H1 (cell line): ENCODE results near the gene FASN. TPM values are rescaled to one million over a fixed set of nuclear protein-coding genes. Genes with fewer than 3 reads are reported as not detected.

ENCODE experiments used
- CTCF ChIA-PET: fragments of 300-600 bp; sonication (Branson Sonifier 250); formaldehyde crosslinking; loops from one replicate; lab custom pipeline; 2021; ENCODE audit not compliant: partially characterized antibody; lab: Charles Lee
- POLR2A ChIA-PET: fragments of 300-600 bp; sonication (Branson Sonifier 250); formaldehyde crosslinking; loops from one replicate; lab custom pipeline; 2021; ENCODE audit warnings: inconsistent platforms; ENCODE audit not compliant: partially characterized antibody; lab: Charles Lee
- DNase-seq, 2 experiments: peaks; one replicate each; pipeline versions ENCODE4 v3.0.0 to v3.0.0-alpha.2; 2010 to 2022; ENCODE audit warnings: low spot score in 2 of 2, low read depth in 1 of 2, mixed read lengths in 1 of 2
- FAIRE-seq: peaks from 2 replicates; lab custom pipeline; 2011; peaks lifted over from hg19 to GRCh38; lab: Jason Lieb, UNC
- H2AFZ ChIP-seq: 2 replicates; pipeline ENCODE4 v1.8.1; 2012; ENCODE audit warnings: low read length, inconsistent platforms
- H2AK5ac ChIP-seq: 2 replicates; pipeline ENCODE4 v1.6.1; 2013; ENCODE audit warnings: low read depth, low read length
- H2BK120ac ChIP-seq: replicated peaks from 2 replicates; pipeline ENCODE3; 2013; ENCODE audit warnings: low read depth, low read length, inconsistent platforms
- H2BK12ac ChIP-seq: 2 replicates; pipeline ENCODE4 v1.6.1; 2013; ENCODE audit warnings: low read depth, low read length
- H2BK15ac ChIP-seq: 2 replicates; pipeline ENCODE4 v1.6.1; 2013; ENCODE audit warnings: low read length
- H2BK20ac ChIP-seq: 2 replicates; pipeline ENCODE4 v1.6.1; 2013; ENCODE audit warnings: low read length
- H2BK5ac ChIP-seq: 2 replicates; pipeline ENCODE4 v1.6.1; 2013; ENCODE audit warnings: low read depth, low read length
- H3K14ac ChIP-seq: 2 replicates; pipeline ENCODE4 v1.6.1; 2013; ENCODE audit warnings: inconsistent platforms; ENCODE audit not compliant: insufficient read length
- H3K18ac ChIP-seq: 2 replicates; pipeline ENCODE4 v1.6.1; 2013; ENCODE audit warnings: low read length; ENCODE audit errors: extremely low read depth
- H3K23ac ChIP-seq: 2 replicates; pipeline ENCODE4 v1.6.1; 2013; ENCODE audit warnings: inconsistent platforms; ENCODE audit not compliant: insufficient read length
- H3K23me2 ChIP-seq: 2 replicates; pipeline ENCODE4 v1.6.1; 2013; ENCODE audit warnings: low read depth, low read length
- H3K27ac ChIP-seq: 2 replicates; pipeline ENCODE4 v1.6.1; 2011; ENCODE audit warnings: low read depth, low read length, inconsistent platforms
- H3K27me3 ChIP-seq, 4 experiments: replicated peaks in 1 of 4; 1 replicate in 1 of 4; 2 replicates in 3 of 4; pipeline versions ENCODE4 v1.6.1 to v1.8.1; 2011 to 2013; ENCODE audit warnings: low read length in 3 of 4, mild to moderate bottlenecking in 3 of 4, inconsistent platforms in 2 of 4, mixed read lengths in 2 of 4, moderate library complexity in 1 of 4; ENCODE audit not compliant: control insufficient read depth in 3 of 4, insufficient read depth in 3 of 4; ENCODE audit errors: extremely low read depth in 1 of 4
- H3K36me3 ChIP-seq, 4 experiments: 2 replicates each; pipeline versions ENCODE4 v1.6.1 to v1.8.1; 2011 to 2013; ENCODE audit warnings: mild to moderate bottlenecking in 4 of 4, low read length in 3 of 4, moderate library complexity in 2 of 4, control low read depth in 1 of 4, inconsistent platforms in 1 of 4; ENCODE audit not compliant: insufficient read depth in 4 of 4, control insufficient read depth in 2 of 4
- H3K4ac ChIP-seq: replicated peaks from 2 replicates; pipeline ENCODE3; 2013; ENCODE audit warnings: low read length, low read depth, mixed read lengths, inconsistent platforms; ENCODE audit not compliant: insufficient read length
- H3K4me1 ChIP-seq, 4 experiments: replicated peaks in 1 of 4; 1 replicate in 1 of 4; 2 replicates in 3 of 4; pipeline versions ENCODE4 v1.6.1 to v1.8.1; 2011 to 2013; ENCODE audit warnings: low read length in 3 of 4, inconsistent platforms in 2 of 4, mixed read lengths in 1 of 4; ENCODE audit not compliant: insufficient read depth in 4 of 4, control insufficient read depth in 3 of 4
- H3K4me2 ChIP-seq, 2 experiments: 2 replicates each; pipeline versions ENCODE4 v1.6.1 to v1.8.1; 2011 to 2013; ENCODE audit warnings: low read depth in 2 of 2, low read length in 2 of 2, control low read depth in 1 of 2, inconsistent platforms in 1 of 2, mild to moderate bottlenecking in 1 of 2; ENCODE audit not compliant: insufficient read depth in 1 of 2
- H3K4me3 ChIP-seq, 4 experiments: fragments of 200-600, 300-600 bp in 1 of 4; sonication (generic), shearing (Covaris generic), sonication (Bioruptor Twin) in 1 of 4; 2 replicates each; pipeline versions ENCODE4 v1.5.1 to v1.8.1; 2011 to 2016; ENCODE audit warnings: low read length in 4 of 4, low read depth in 3 of 4, control low read depth in 2 of 4, inconsistent platforms in 2 of 4, mild to moderate bottlenecking in 2 of 4, mixed read lengths in 1 of 4, moderate library complexity in 1 of 4; ENCODE audit not compliant: insufficient read depth in 2 of 4; ENCODE audit errors: extremely low read depth in 1 of 4
- H3K56ac ChIP-seq: replicated peaks from 2 replicates; pipeline ENCODE3; 2013; ENCODE audit warnings: low read depth, mild to moderate bottlenecking, mixed read lengths, low read length, inconsistent platforms; ENCODE audit not compliant: insufficient read length
- H3K79me1 ChIP-seq: 2 replicates; pipeline ENCODE4 v1.6.1; 2013; ENCODE audit warnings: low read depth, low read length, control low read depth
- H3K79me2 ChIP-seq, 2 experiments: 2 replicates each; pipeline versions ENCODE4 v1.6.1 to v1.8.1; 2012 to 2013; ENCODE audit warnings: low read length in 2 of 2, mild to moderate bottlenecking in 2 of 2, inconsistent platforms in 1 of 2; ENCODE audit not compliant: insufficient read depth in 2 of 2, control insufficient read depth in 1 of 2
- H3K9ac ChIP-seq, 4 experiments: replicated peaks in 1 of 4; 1 replicate in 1 of 4; 2 replicates in 3 of 4; pipeline versions ENCODE4 v1.6.1 to v1.8.1; 2011 to 2013; ENCODE audit warnings: low read depth in 3 of 4, low read length in 3 of 4, control low read depth in 2 of 4, mild to moderate bottlenecking in 2 of 4, moderate library complexity in 2 of 4, inconsistent platforms in 1 of 4; ENCODE audit errors: extremely low read depth in 1 of 4
- H3K9me3 ChIP-seq, 2 experiments: 2 replicates each; pipeline versions ENCODE4 v1.6.1 to v1.8.1; 2012 to 2013; ENCODE audit warnings: mild to moderate bottlenecking in 2 of 2, moderate library complexity in 2 of 2, control low read depth in 1 of 2, inconsistent platforms in 1 of 2, low read depth in 1 of 2, low read length in 1 of 2, mixed read lengths in 1 of 2; ENCODE audit not compliant: insufficient read depth in 2 of 2
- H4K20me1 ChIP-seq, 2 experiments: replicated peaks in 1 of 2; 2 replicates each; pipeline versions ENCODE3 to v1.8.1; 2011 to 2013; ENCODE audit warnings: inconsistent platforms in 2 of 2, low read length in 2 of 2, mild to moderate bottlenecking in 1 of 2; ENCODE audit not compliant: insufficient read depth in 2 of 2, control insufficient read depth in 1 of 2
- H4K5ac ChIP-seq: 2 replicates; pipeline ENCODE4 v1.6.1; 2013; ENCODE audit warnings: low read length, low read depth, mixed read lengths, inconsistent platforms; ENCODE audit not compliant: insufficient read length
- H4K8ac ChIP-seq: 2 replicates; pipeline ENCODE4 v1.8.0; 2013; ENCODE audit warnings: mild to moderate bottlenecking, moderate library complexity, low read length, inconsistent platforms; ENCODE audit not compliant: insufficient read depth; ENCODE audit errors: extremely low read depth
- H4K91ac ChIP-seq: replicated peaks from 2 replicates; pipeline ENCODE3; 2013; ENCODE audit warnings: low read length, mixed read lengths, inconsistent platforms; ENCODE audit not compliant: insufficient read length
- HDAC6 ChIP-seq: IDR thresholded peaks from one replicate; pipeline ENCODE4 v1.7.1; 2012; ENCODE audit warnings: low read depth, mild to moderate bottlenecking, inconsistent platforms, low read length, moderate library complexity
- SRF ChIP-seq: IDR thresholded peaks from 2 replicates; pipeline ENCODE4 v1.6.1; 2011; ENCODE audit warnings: mild to moderate bottlenecking, low read depth, low read length, moderate library complexity
- TBP ChIP-seq: IDR thresholded peaks from 2 replicates; pipeline ENCODE4 v1.6.1; 2011; ENCODE audit warnings: low read depth, low read length, improper control_type of control experiment
- TEAD4 ChIP-seq: IDR thresholded peaks from 2 replicates; pipeline ENCODE4 v1.6.1; 2012; ENCODE audit warnings: low read depth, low read length, inconsistent platforms, mixed read lengths
- WGBS, 2 experiments: shearing (Covaris generic) in 1 of 2; methylation state at CpG; one replicate each; pipeline versions ENCODE4 v1.1.6 to v1.1.7; 2013 to 2015; ENCODE audit warnings: low lambda C conversion rate in 2 of 2, mixed read lengths in 2 of 2, inconsistent platforms in 1 of 2, low coverage in 1 of 2, missing lambda C conversion rate in 1 of 2; ENCODE audit not compliant: insufficient replicate concordance in 2 of 2, insufficient coverage in 1 of 2, insufficient read length in 1 of 2; ENCODE audit errors: extremely low coverage in 1 of 2, missing lambda C conversion rate in 1 of 2; 5-methylcytosine and 5-hydroxymethylcytosine counted together
- polyA plus RNA-seq, 7 experiments: library from polyadenylated mRNA; depleted of rRNA in 3 of 7; stranded (reverse) in 5 of 7; unstranded in 2 of 7; fragments of >200 nt in 5 of 7; fragments of 200-250 nt in 2 of 7; gene quantifications; 1 replicate in 5 of 7; 2 replicates in 1 of 7; 4 replicates in 1 of 7; pipeline versions ENCODE4 v1.2.1 to v1.2.3, GENCODE V29; 2011 to 2013; ENCODE audit warnings: missing spikeins in 2 of 7, mixed read lengths in 2 of 7
- total RNA-seq: library from RNA; stranded (reverse); fragmentation: NEBNext Ultra II Directional; extraction: Animal tissue kit (Norgen Biotek cat#: 25700); gene quantifications from 2 replicates; pipeline ENCODE4 v1.2.1, GENCODE V29; 2021
- TF ChIP-seq, protein P1 (sequence below): IDR thresholded peaks from 2 replicates; pipeline ENCODE4 v1.6.1; 2012; ENCODE audit warnings: low read length, inconsistent platforms

The FASN gene
- total and polyA plus RNA-seq, 2 of the 8 experiments (the other 6 are each of a cell fraction or from before 2014, with no cell fraction given): 143 to 561 TPM

GRCh38 chr17:82033359-82034085 lies 64.5 kb downstream of the FASN start:
- Histone ChIP-seq H3K14ac (no peak overlapping the region), H2BK120ac (no peak overlapping the region), H3K79me1 (peaks cover 3% of the 10 kb centered on the region; the same call in 1 of the 2 replicates), H3K23me2 (peaks cover 13% of the 10 kb centered on the region; the same call in 1 of the 2 replicates), H3K18ac (no peak overlapping the region), H2BK12ac (no peak overlapping the region), H3K56ac (no peak overlapping the region), H4K5ac (no peak overlapping the region), H2BK15ac (no peak overlapping the region), H4K8ac (no peak overlapping the region), H3K27ac (no peak overlapping the region), H3K9me3 (no peaks in the 10 kb centered on the region), H2BK20ac (no peak overlapping the region), H3K9ac (no peak overlapping the region), H2AFZ (no peak overlapping the region), H3K4me3 (peak overlapping the region in 1 of 4 experiments; percentile 79; a peak in 1 of 8 replicates), H3K79me2 (peaks cover 0 to 2% of the 10 kb centered on the region in 2 experiments; a peak in 1 of 4 replicates), H2AK5ac (no peak overlapping the region), H3K23ac (no peak overlapping the region), H2BK5ac (no peak overlapping the region), H3K4ac (no peak overlapping the region), H3K27me3 (no peaks in the 10 kb centered on the region), H3K36me3 (no peaks in the 10 kb centered on the region; a peak in 1 of 8 replicates), H4K91ac (peak overlapping the region; percentile 19), H4K20me1 (peaks cover 2 to 17% of the 10 kb centered on the region in 2 experiments), H3K4me2 (peak overlapping the region in 1 of 2 experiments; percentile 80; a peak in 2 of 4 replicates), H3K4me1 (peaks cover 3 to 13% (median 7%) of the 10 kb centered on the region in 4 experiments; a peak in 6 of 7 replicates)
- WGBS, 2 experiments: 85% methylated on average over 33 of the region's 38 CpGs; no CpG with 5 or more reads in 1 of the 2 experiments
- POLR2A ChIA-PET: interaction anchor here (0.9 to 3.8 kb wide), 5 partner anchors 10 to 163 kb away, joined by 3 to 22 read pairs (median 5); partner anchors contain the start of genes CENPX and LRRC45
- DNase-seq (no peak), FAIRE-seq (no peak)
- TF ChIP-seq SRF (no peak), HDAC6 (no peak), TEAD4 (no peak), TBP (no peak)
- TF ChIP-seq, protein P1, sequence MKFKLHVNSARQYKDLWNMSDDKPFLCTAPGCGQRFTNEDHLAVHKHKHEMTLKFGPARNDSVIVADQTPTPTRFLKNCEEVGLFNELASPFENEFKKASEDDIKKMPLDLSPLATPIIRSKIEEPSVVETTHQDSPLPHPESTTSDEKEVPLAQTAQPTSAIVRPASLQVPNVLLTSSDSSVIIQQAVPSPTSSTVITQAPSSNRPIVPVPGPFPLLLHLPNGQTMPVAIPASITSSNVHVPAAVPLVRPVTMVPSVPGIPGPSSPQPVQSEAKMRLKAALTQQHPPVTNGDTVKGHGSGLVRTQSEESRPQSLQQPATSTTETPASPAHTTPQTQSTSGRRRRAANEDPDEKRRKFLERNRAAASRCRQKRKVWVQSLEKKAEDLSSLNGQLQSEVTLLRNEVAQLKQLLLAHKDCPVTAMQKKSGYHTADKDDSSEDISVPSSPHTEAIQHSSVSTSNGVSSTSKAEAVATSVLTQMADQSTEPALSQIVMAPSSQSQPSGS: no peak
- CTCF ChIA-PET: interaction anchor here (1.1 to 1.6 kb wide), 4 partner anchors 12 to 176 kb away, joined by 3 to 7 read pairs (median 4); partner anchors contain the start of gene CENPX
